Sigmoid colon (tissue), 7 donors: Measurements from ENCODE around the gene SETD1B. TPM values are rescaled to one million over a fixed set of nuclear protein-coding genes. Genes with fewer than 3 reads are reported as not detected.
A peak's percentile ranks its signal among the peaks of the same experiment; 100 is the strongest.

Experiments used
- DNase-seq: peaks from one replicate; pipeline ENCODE4 v3.0.0-alpha.2; 2019
- H3K27ac ChIP-seq, 4 donors: fragments of 200-600 bp; sonication (generic); one replicate each; pipeline ENCODE4 v1.5.1; 2016 to 2019; ENCODE audit warnings: mild to moderate bottlenecking in 1 of 4
- H3K27me3 ChIP-seq, 3 donors: fragments of 200-600 bp; sonication (generic); one replicate each; pipeline ENCODE4 v1.5.1; 2019; ENCODE audit warnings: mild to moderate bottlenecking in 1 of 3
- H3K36me3 ChIP-seq, 4 donors: fragments of 200-600 bp; sonication (generic); one replicate each; pipeline ENCODE4 v1.5.1; 2016 to 2019
- H3K4me1 ChIP-seq, 4 donors: fragments of 200-600 bp; sonication (generic); one replicate each; pipeline ENCODE4 v1.5.1; 2017 to 2019
- H3K4me3 ChIP-seq, 4 donors: fragments of 200-600 bp; sonication (generic); one replicate each; pipeline ENCODE4 v1.5.1; 2017 to 2019; ENCODE audit warnings: mild to moderate bottlenecking in 2 of 4, moderate library complexity in 1 of 4
- H3K9me3 ChIP-seq, 4 donors: fragments of 200-600 bp in 3 of 4; sonication (generic) in 3 of 4; one replicate each; pipeline versions ENCODE4 v1.5.1 to v1.6.1; 2013 to 2019
- EP300 ChIP-seq, 4 donors: sonication (generic); formaldehyde crosslinking; IDR thresholded peaks; one replicate each; pipeline ENCODE4 v1.6.1; 2017; ENCODE audit warnings: antibody characterized with exemption in 4 of 4
- POLR2A ChIP-seq, 2 donors: fragments of 450-650 bp; IDR thresholded peaks; one replicate each; pipeline ENCODE4 v1.6.1; 2016; ENCODE audit warnings: antibody characterized with exemption in 2 of 2, mild to moderate bottlenecking in 2 of 2, moderate library complexity in 2 of 2
- POLR2AphosphoS5 ChIP-seq, 4 donors: sonication (generic); formaldehyde crosslinking; IDR thresholded peaks; one replicate each; pipeline ENCODE4 v1.6.1; 2017; ENCODE audit warnings: antibody characterized with exemption in 4 of 4
- WGBS, 2 donors: extraction: QIAGEN DNeasy Blood & Tissue Kit; methylation state at CpG; one replicate each; pipeline ENCODE4 v1.1.7; 2013; 5-methylcytosine and 5-hydroxymethylcytosine counted together
- intact Hi-C: fragments of 100-400 bp; cut with DNase I; formaldehyde crosslinking; loops from one replicate; pipeline ENCODE4 v1.15.1; 2023
- polyA plus RNA-seq, 3 donors: library from polyadenylated mRNA; stranded (reverse); fragments of 200-250 nt; gene quantifications; one replicate each; pipeline ENCODE4 v1.2.3, GENCODE V29; 2013
- total RNA-seq, 4 donors: library from RNA; depleted of rRNA; stranded (reverse); fragments of >200 nt; gene quantifications; one replicate each; pipeline ENCODE4 v1.1.0, GENCODE V29; 2016
- TF ChIP-seq, protein P1 (sequence below), 4 experiments: fragments of 450-650 bp in 3 of 4; fragments of 200-600 bp in 1 of 4; IDR thresholded peaks; one replicate each; pipeline ENCODE4 v1.5.1; 2016 to 2019; ENCODE audit warnings: antibody characterized with exemption in 4 of 4, mild to moderate bottlenecking in 3 of 4, moderate library complexity in 2 of 4
- donor health status: healthy with polysubstance abuse.
- donor health status: Bipolar disorder and iron deficiency.
- donor health status: healthy.

SETD1B gene
- total and polyA plus RNA-seq, 7 donors: 2.4 to 16.9 (median 8.2) TPM

DNA sequence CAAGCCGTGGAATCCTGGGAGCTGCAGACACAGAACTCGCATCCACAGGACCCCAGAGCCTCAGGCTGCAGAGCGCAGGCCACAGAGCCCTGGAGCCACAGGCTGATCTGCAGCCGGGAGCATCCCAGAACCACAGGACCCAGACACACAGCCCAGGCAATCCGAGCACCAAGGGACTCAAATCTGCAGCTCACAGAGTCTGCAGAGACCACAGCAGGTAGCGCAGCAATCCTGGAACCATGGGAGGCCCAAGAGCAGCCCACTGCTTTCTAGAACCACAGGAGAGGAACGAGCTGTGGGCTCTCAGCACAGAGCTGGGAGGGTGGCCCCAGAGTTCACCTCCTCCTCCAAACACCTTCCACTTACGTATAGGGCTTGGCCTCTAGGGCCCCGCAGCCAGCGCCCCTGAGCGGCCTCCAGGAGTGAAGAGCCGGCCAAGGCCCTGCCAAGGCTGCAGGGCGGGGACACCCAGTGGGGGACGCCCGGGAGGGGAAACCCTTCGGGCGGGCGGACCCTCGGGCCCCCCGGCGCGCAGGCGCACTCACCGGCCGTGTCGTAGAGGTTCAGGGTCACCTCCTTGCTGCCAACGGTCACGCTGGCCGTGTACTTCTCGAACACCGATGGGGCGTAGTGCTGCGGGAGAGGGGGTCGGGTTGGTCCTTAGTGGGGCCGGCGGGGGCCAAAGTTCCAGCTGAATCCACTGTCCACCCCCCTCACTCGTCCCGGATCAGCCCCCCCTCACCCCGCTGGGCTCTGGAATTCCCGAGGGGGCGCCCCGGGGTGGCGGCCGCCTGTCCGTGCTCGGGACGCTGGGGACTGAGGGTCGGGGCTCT is 11.0 kb upstream of the SETD1B start:
- TF ChIP-seq, protein P1, sequence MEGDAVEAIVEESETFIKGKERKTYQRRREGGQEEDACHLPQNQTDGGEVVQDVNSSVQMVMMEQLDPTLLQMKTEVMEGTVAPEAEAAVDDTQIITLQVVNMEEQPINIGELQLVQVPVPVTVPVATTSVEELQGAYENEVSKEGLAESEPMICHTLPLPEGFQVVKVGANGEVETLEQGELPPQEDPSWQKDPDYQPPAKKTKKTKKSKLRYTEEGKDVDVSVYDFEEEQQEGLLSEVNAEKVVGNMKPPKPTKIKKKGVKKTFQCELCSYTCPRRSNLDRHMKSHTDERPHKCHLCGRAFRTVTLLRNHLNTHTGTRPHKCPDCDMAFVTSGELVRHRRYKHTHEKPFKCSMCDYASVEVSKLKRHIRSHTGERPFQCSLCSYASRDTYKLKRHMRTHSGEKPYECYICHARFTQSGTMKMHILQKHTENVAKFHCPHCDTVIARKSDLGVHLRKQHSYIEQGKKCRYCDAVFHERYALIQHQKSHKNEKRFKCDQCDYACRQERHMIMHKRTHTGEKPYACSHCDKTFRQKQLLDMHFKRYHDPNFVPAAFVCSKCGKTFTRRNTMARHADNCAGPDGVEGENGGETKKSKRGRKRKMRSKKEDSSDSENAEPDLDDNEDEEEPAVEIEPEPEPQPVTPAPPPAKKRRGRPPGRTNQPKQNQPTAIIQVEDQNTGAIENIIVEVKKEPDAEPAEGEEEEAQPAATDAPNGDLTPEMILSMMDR (IDR thresholded peaks at IDR 0.05): no peak
- no peak for TF ChIP-seq EP300 (IDR thresholded peaks at IDR 0.05)
- no peak for TF ChIP-seq POLR2A (IDR thresholded peaks at IDR 0.05)
- no peak for TF ChIP-seq POLR2AphosphoS5 (IDR thresholded peaks at IDR 0.05)
- Histone ChIP-seq H3K4me3 (peak overlapping the region; percentile 32 to 59 (median 46)), H3K27me3 (no peaks in the 10 kb centered on the region), H3K4me1 (peaks cover 0 to 53% (median 51%) of the 10 kb centered on the region in 4 donors), H3K27ac (peak overlapping the region; percentile 100), H3K9me3 (no peaks in the 10 kb centered on the region), H3K36me3 (peaks cover 0 to 12% (median 4%) of the 10 kb centered on the region in 4 donors)
- 15 to 17% methylated on average over 48 of the region's 48 CpGs for WGBS, 2 donors
- no peak for DNase-seq
- intact Hi-C loops: no loop called here

GRCh38 chr12:121793440-121793837 is 10.4 kb upstream of the SETD1B start, which contains the start of gene RHOF:
RHOF (minus strand) TSS chr12:121793688; CDS start chr12:121793633, 55 bp downstream.
- TF ChIP-seq POLR2A (IDR thresholded peaks at IDR 0.05) (no peak), POLR2AphosphoS5 (IDR thresholded peaks at IDR 0.05) (no peak), EP300 (IDR thresholded peaks at IDR 0.05) (no peak)
- TF ChIP-seq, protein P1 (IDR thresholded peaks at IDR 0.05): no peak
- Histone ChIP-seq H3K27ac (peak within 1 kb of the TSS; percentile 100), H3K4me1 (peaks cover 0 to 59% (median 57%) of the 10 kb centered on the region in 4 donors), H3K36me3 (peaks cover 0 to 12% (median 4%) of the 10 kb centered on the region in 4 donors), H3K4me3 (peak within 1 kb of the TSS; percentile 32 to 59 (median 46)), H3K9me3 (no peaks in the 10 kb centered on the region), H3K27me3 (no peaks in the 10 kb centered on the region)
- DNase-seq: no peak
- intact Hi-C loops: no loop called here
- WGBS, 2 donors: 1% methylated on average over 36 of the region's 36 CpGs

DNA sequence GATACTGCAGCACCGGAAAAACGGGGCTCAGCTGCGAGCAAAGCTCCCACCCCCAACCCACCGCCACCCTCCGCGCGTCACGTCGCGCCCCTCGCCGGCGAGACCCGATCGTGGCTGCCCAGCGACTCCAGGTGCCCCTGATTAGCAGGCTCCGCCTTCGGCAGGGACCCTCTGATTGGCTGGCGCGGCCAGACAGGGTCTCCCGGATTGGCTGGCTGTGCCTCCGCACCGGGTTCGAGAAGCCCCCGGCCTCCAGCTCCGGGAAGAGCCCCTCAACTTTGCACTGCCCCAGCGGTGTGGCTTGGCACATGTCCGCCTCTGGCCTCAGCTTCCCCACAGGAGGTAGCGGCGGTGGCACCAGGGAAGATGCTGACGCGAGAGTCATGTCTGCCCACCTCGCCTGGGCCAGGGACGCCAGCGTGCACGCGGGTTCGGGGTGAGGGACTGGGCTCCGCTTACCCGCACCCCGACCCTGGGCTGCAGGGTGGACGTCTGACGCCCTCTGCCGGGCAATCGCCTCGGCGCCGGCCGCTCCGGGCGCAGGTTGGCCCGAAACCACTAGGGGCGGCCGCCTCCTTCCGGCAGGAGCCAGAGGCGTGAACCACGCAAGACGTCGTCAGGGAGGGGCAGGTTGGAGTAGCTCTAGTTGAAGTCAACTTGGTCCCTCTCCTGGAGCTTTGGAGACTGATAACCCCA is 9.8 kb upstream of the SETD1B start:
- Histone ChIP-seq H3K27me3 (no peaks in the 10 kb centered on the region), H3K36me3 (peaks cover 0 to 12% (median 4%) of the 10 kb centered on the region in 4 donors), H3K27ac (peak overlapping the region; percentile 100), H3K4me3 (peak overlapping the region; percentile 32 to 59 (median 46)), H3K4me1 (peaks cover 0 to 65% (median 62%) of the 10 kb centered on the region in 4 donors), H3K9me3 (no peaks in the 10 kb centered on the region)
- TF ChIP-seq, protein P1 (IDR thresholded peaks at IDR 0.05): peak; percentile 99 to 100 (median 100)
- TF ChIP-seq EP300 (IDR thresholded peaks at IDR 0.05) (no peak), POLR2AphosphoS5 (IDR thresholded peaks at IDR 0.05) (peak; percentile 13 to 77 (median 61))
- intact Hi-C loops: loop anchor here (1.0 to 2.0 kb wide), 4 partner anchors 18 to 97 kb away; partner anchors contain the start of gene PSMD9
- 0 to 1% methylated on average over 59 of the region's 59 CpGs for WGBS, 2 donors
- DNase-seq: peak; percentile 96

- peaks cover 0 to 12% (median 4%) of the 10 kb centered on the region in 4 donors for H3K36me3 ChIP-seq
- peak in 1 of 4 donors; percentile 1 for TF ChIP-seq POLR2AphosphoS5 (IDR thresholded peaks at IDR 0.05)
- TF ChIP-seq, protein P1 (IDR thresholded peaks at IDR 0.05): no peak
- 1% methylated on average over 13 of the region's 13 CpGs for WGBS, 2 donors
- peaks cover 0 to 69% (median 66%) of the 10 kb centered on the region in 4 donors for H3K4me1 ChIP-seq
- intact Hi-C loops: loop anchor here (1.0 to 2.0 kb wide), 5 partner anchors 18 to 97 kb away; partner anchors contain the start of gene PSMD9
- H3K4me3 ChIP-seq: peak overlapping the region; percentile 2 to 59 (median 42)
- peak overlapping the region; percentile 100 for H3K27ac ChIP-seq
- no peaks in the 10 kb centered on the region for H3K27me3 ChIP-seq
- peak; percentile 83 for DNase-seq
- no peaks in the 10 kb centered on the region for H3K9me3 ChIP-seq
These were observed 9.2 kb upstream of the SETD1B start for GRCh38 chr12:121794534-121795033.
